ENCODE data around the gene USP25.

Gene USP25

DNA sequence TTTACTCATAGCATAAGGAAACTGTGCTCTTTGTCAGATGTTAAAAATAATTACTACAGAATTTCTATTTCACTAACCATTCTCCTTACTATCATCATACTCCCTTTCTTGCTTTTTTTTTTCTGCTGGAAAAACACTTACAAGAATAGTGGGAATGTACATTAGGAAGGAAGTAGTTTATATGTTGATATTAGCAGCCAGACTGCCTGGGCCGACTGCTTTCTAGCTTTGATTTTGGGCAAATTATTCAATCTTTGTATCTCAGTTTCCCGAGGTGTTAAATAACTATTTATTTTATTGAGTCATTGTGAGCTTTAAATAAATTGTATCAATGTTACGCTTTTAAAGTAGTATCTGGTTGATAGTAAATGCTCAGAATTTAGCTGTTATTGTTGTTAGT, 122.4 kb downstream of the USP25 start:
- Histone ChIP-seq H2BK120ac (ENCODE audit: insufficient read depth, low read length, poor library complexity) (no peak overlapping the region), H3K9ac (ENCODE audit: low read length) (no peak overlapping the region), H2AFZ (ENCODE audit: insufficient read depth, low read length, poor library complexity) (no peak overlapping the region), H3K4me2 (ENCODE audit: low read length) (no peak overlapping the region), H3K27ac (ENCODE audit: low read depth, low read length) (no peak overlapping the region), H2BK5ac (ENCODE audit: low read depth, low read length, poor library complexity) (no peak overlapping the region), H3K79me2 (ENCODE audit: control insufficient read depth, insufficient read depth, low read length, poor library complexity) (no peaks in the 10 kb centered on the region), H3K79me1 (ENCODE audit: low read length) (no peaks in the 10 kb centered on the region), H3K23ac (ENCODE audit: low read length) (no peak overlapping the region), H4K8ac (ENCODE audit: low read depth, low read length) (no peak overlapping the region), H3K4me3 (ENCODE audit: low read depth, low read length) (no peak overlapping the region), H3K18ac (ENCODE audit: low read length) (no peak overlapping the region), H4K91ac (ENCODE audit: low read depth, low read length) (no peak overlapping the region), H4K12ac (ENCODE audit: low read depth, low read length) (no peak overlapping the region), H3K14ac (ENCODE audit: low read length) (no peak overlapping the region), H3K9me3 (ENCODE audit: insufficient read depth, low read depth, low read length) (no peaks in the 10 kb centered on the region), H3K36me3 (ENCODE audit: control insufficient read depth in 1 of 2, insufficient read depth in 2 of 2, low read length in 2 of 2) (peaks cover 0 to 3% of the 10 kb centered on the region in 2 experiments), H2BK12ac (ENCODE audit: low read length) (no peak overlapping the region), H3K4me1 (ENCODE audit: control insufficient read depth in 1 of 2, insufficient read depth in 2 of 2, low read length in 2 of 2) (no peaks in the 10 kb centered on the region), H3K4ac (ENCODE audit: low read depth, low read length) (no peak overlapping the region), H3K27me3 (ENCODE audit: insufficient read depth, low read length) (no peaks in the 10 kb centered on the region), H2AK5ac (ENCODE audit: low read length) (no peak overlapping the region)
- WGBS (ENCODE audit: extremely low coverage, insufficient coverage, insufficient read length): no CpG with 5 or more reads among the region's 3 CpGs
- DNase-seq: no peak

DNA sequence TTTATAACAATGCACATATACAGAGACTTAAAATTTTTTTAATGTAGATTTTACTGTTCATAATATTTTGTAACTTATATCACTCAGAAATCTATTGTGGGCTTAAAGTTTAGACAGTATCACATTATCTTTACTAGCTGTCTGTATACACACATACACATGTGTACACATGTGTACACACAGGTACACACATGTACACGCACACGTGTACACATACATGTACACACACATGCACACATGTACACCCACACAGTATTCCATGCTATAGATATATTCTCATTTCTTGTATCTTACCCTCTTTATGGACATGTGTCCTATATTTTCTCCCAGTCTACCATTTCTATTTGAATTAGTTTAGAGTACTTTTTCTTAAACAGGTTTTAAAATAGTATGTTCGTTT, 123.3 kb downstream of the USP25 start:
- Histone ChIP-seq H3K14ac (ENCODE audit: low read length) (no peak overlapping the region), H3K9me3 (ENCODE audit: insufficient read depth, low read depth, low read length) (no peaks in the 10 kb centered on the region), H3K4ac (ENCODE audit: low read depth, low read length) (no peak overlapping the region), H4K91ac (ENCODE audit: low read depth, low read length) (no peak overlapping the region), H3K18ac (ENCODE audit: low read length) (no peak overlapping the region), H3K36me3 (ENCODE audit: control insufficient read depth in 1 of 2, insufficient read depth in 2 of 2, low read length in 2 of 2) (peaks cover 0 to 3% of the 10 kb centered on the region in 2 experiments), H2BK5ac (ENCODE audit: low read depth, low read length, poor library complexity) (no peak overlapping the region), H3K4me3 (ENCODE audit: low read depth, low read length) (no peak overlapping the region), H3K27ac (ENCODE audit: low read depth, low read length) (no peak overlapping the region), H2AFZ (ENCODE audit: insufficient read depth, low read length, poor library complexity) (no peak overlapping the region), H2BK120ac (ENCODE audit: insufficient read depth, low read length, poor library complexity) (no peak overlapping the region), H3K79me2 (ENCODE audit: control insufficient read depth, insufficient read depth, low read length, poor library complexity) (no peaks in the 10 kb centered on the region), H2AK5ac (ENCODE audit: low read length) (no peak overlapping the region), H2BK12ac (ENCODE audit: low read length) (no peak overlapping the region), H3K79me1 (ENCODE audit: low read length) (no peaks in the 10 kb centered on the region), H4K8ac (ENCODE audit: low read depth, low read length) (no peak overlapping the region), H3K9ac (ENCODE audit: low read length) (no peak overlapping the region), H3K4me1 (ENCODE audit: control insufficient read depth in 1 of 2, insufficient read depth in 2 of 2, low read length in 2 of 2) (no peaks in the 10 kb centered on the region), H4K12ac (ENCODE audit: low read depth, low read length) (no peak overlapping the region), H3K23ac (ENCODE audit: low read length) (no peak overlapping the region), H3K4me2 (ENCODE audit: low read length) (no peak overlapping the region), H3K27me3 (ENCODE audit: insufficient read depth, low read length) (no peaks in the 10 kb centered on the region)
- WGBS (ENCODE audit: extremely low coverage, insufficient coverage, insufficient read length): no CpG with 5 or more reads among the region's 3 CpGs
- DNase-seq: no peak

DNA sequence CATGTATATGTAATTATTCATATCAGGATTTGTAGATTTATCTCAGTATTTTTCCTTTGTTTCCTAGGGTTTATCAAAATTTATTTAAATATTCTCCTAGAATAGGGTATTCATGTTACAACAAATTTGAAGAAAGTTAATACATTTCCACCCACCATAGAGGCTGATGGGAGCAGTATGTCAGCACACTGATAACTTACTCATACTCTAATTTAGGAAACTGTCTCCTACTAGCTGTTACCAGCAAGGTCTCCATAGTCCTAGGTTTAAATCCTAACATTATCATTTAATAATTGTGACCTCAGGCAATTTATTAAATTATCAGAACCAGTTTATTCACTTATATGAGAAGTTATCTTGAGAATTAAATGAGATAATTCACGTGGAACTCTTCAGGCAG, 127.0 kb downstream of the USP25 start:
- Histone ChIP-seq H3K9me3 (ENCODE audit: insufficient read depth, low read depth, low read length) (no peaks in the 10 kb centered on the region), H2AFZ (ENCODE audit: insufficient read depth, low read length, poor library complexity) (no peak overlapping the region), H3K79me1 (ENCODE audit: low read length) (no peaks in the 10 kb centered on the region), H3K27me3 (ENCODE audit: insufficient read depth, low read length) (no peaks in the 10 kb centered on the region), H3K4me2 (ENCODE audit: low read length) (no peak overlapping the region), H3K18ac (ENCODE audit: low read length) (no peak overlapping the region), H3K4ac (ENCODE audit: low read depth, low read length) (no peak overlapping the region), H2BK5ac (ENCODE audit: low read depth, low read length, poor library complexity) (no peak overlapping the region), H3K79me2 (ENCODE audit: control insufficient read depth, insufficient read depth, low read length, poor library complexity) (no peaks in the 10 kb centered on the region), H3K27ac (ENCODE audit: low read depth, low read length) (no peak overlapping the region), H3K36me3 (ENCODE audit: control insufficient read depth in 1 of 2, insufficient read depth in 2 of 2, low read length in 2 of 2) (peaks cover 0 to 3% of the 10 kb centered on the region in 2 experiments), H3K4me1 (ENCODE audit: control insufficient read depth in 1 of 2, insufficient read depth in 2 of 2, low read length in 2 of 2) (no peaks in the 10 kb centered on the region), H4K8ac (ENCODE audit: low read depth, low read length) (no peak overlapping the region), H3K9ac (ENCODE audit: low read length) (no peak overlapping the region), H4K12ac (ENCODE audit: low read depth, low read length) (no peak overlapping the region), H2BK120ac (ENCODE audit: insufficient read depth, low read length, poor library complexity) (no peak overlapping the region), H3K14ac (ENCODE audit: low read length) (no peak overlapping the region), H3K4me3 (ENCODE audit: low read depth, low read length) (no peak overlapping the region), H4K91ac (ENCODE audit: low read depth, low read length) (no peak overlapping the region), H2AK5ac (ENCODE audit: low read length) (no peak overlapping the region), H2BK12ac (ENCODE audit: low read length) (no peak overlapping the region), H3K23ac (ENCODE audit: low read length) (no peak overlapping the region)
- no peak for DNase-seq
- WGBS (ENCODE audit: extremely low coverage, insufficient coverage, insufficient read length): no CpG with 5 or more reads among the region's 1 CpG

DNA sequence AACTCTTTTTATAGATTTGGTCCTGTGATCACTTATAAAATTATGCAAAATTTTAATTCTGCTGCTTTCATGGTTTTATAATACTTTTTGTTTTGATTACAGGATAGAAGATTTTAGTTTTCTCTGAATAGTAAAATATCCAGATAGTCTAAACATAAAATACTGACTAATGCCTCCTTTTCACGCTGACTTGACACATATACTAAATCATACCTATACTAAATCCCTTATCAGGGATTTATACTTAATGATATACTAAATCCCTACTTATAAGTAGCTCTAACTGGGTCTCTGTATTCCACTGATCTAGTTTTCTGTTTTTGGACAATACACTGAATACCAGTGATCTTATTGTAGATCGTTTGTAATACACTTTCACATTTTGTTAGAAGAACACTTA, 128.0 kb downstream of the USP25 start:
- Histone ChIP-seq H3K79me1 (ENCODE audit: low read length) (no peaks in the 10 kb centered on the region), H2BK5ac (ENCODE audit: low read depth, low read length, poor library complexity) (no peak overlapping the region), H3K23ac (ENCODE audit: low read length) (no peak overlapping the region), H3K27ac (ENCODE audit: low read depth, low read length) (no peak overlapping the region), H3K4me1 (ENCODE audit: control insufficient read depth in 1 of 2, insufficient read depth in 2 of 2, low read length in 2 of 2) (no peaks in the 10 kb centered on the region), H2AK5ac (ENCODE audit: low read length) (no peak overlapping the region), H4K91ac (ENCODE audit: low read depth, low read length) (no peak overlapping the region), H3K4me2 (ENCODE audit: low read length) (no peak overlapping the region), H3K4me3 (ENCODE audit: low read depth, low read length) (no peak overlapping the region), H2BK120ac (ENCODE audit: insufficient read depth, low read length, poor library complexity) (no peak overlapping the region), H3K4ac (ENCODE audit: low read depth, low read length) (no peak overlapping the region), H2BK12ac (ENCODE audit: low read length) (no peak overlapping the region), H3K79me2 (ENCODE audit: control insufficient read depth, insufficient read depth, low read length, poor library complexity) (no peaks in the 10 kb centered on the region), H3K14ac (ENCODE audit: low read length) (no peak overlapping the region), H2AFZ (ENCODE audit: insufficient read depth, low read length, poor library complexity) (no peak overlapping the region), H3K9me3 (ENCODE audit: insufficient read depth, low read depth, low read length) (no peaks in the 10 kb centered on the region), H3K9ac (ENCODE audit: low read length) (no peak overlapping the region), H3K36me3 (ENCODE audit: control insufficient read depth in 1 of 2, insufficient read depth in 2 of 2, low read length in 2 of 2) (peaks cover 0 to 3% of the 10 kb centered on the region in 2 experiments), H3K18ac (ENCODE audit: low read length) (no peak overlapping the region), H4K8ac (ENCODE audit: low read depth, low read length) (no peak overlapping the region), H3K27me3 (ENCODE audit: insufficient read depth, low read length) (no peaks in the 10 kb centered on the region), H4K12ac (ENCODE audit: low read depth, low read length) (no peak overlapping the region)
- no peak for DNase-seq
- no CpG with 5 or more reads among the region's 2 CpGs for WGBS (ENCODE audit: extremely low coverage, insufficient coverage, insufficient read length)

Measured in trophoblast cell (in vitro differentiated cells and primary cell).